Measurements from ENCODE around the gene ABCD1. TPM values are rescaled to one million over a fixed set of nuclear protein-coding genes. Genes with fewer than 3 reads are reported as not detected.
A peak's percentile ranks its signal among the peaks of the same experiment; 100 is the strongest.
"Not testable (repeated sequence)": the region's sequence is repeated elsewhere in the genome, so short reads cannot be mapped to it uniquely, and the experiment has no call there.

Gene ABCD1
- total and polyA plus RNA-seq, 10 donors = 5.1 to 28.1 (median 19.6) TPM

- intact Hi-C loops (cut with DNase I; ENCODE audit: low total_unique reads); H3K4me3 ChIP-seq; H3K27ac ChIP-seq; H3K9me3 ChIP-seq: not testable (repeated sequence)
- 58 to 90% (median 69%) methylated on average over 2 to 31 of the region's 32 CpGs for WGBS, 5 donors
- TF ChIP-seq POLR2AphosphoS5 (IDR thresholded peaks at IDR 0.05) = peak in 2 of 3 donors; percentile 23 to 35
- peak; percentile 81 for DNase-seq
- Histone ChIP-seq H3K36me3 (peaks cover 0 to 39% (median 0%) of the 10 kb centered on the region in 6 donors), H3K4me1 (peaks cover 0 to 44% (median 9%) of the 10 kb centered on the region in 6 donors), H3K27me3 (replicated peaks in 1 of 7) (peaks cover 0 to 11% (median 0%) of the 10 kb centered on the region in 7 donors)
Measured at GRCh38 chrX:153742796-153743467, 18.3 kb downstream of the ABCD1 start.

DNA sequence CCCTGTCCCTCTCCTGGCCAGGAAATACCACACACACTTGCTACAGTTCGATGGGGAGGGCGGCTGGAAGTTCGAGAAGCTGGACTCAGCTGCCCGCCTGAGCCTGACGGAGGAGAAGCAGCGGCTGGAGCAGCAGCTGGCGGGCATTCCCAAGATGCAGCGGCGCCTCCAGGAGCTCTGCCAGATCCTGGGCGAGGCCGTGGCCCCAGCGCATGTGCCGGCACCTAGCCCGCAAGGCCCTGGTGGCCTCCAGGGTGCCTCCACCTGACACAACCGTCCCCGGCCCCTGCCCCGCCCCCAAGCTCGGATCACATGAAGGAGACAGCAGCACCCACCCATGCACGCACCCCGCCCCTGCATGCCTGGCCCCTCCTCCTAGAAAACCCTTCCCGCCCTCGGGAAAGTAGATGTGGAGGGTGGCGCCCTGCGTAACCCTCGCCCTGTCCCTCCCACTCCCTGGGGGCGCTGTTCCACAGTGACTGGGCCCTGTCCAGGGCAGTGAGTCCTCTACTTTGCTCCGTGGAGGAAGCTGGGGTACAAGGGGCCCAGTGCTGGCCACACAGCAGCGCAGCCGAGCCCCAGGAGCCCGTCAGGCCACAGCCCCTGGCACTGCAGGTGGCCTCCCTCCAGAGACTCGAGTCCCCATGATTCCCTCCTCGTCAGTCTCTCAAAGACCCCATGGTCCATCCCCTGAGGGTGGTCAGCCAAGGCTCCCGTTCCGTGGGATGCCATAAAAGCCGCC is 19.0 kb downstream of the ABCD1 start:
- Histone ChIP-seq H3K4me1 (peaks cover 0 to 44% (median 9%) of the 10 kb centered on the region in 6 donors), H3K36me3 (peaks cover 0 to 31% (median 0%) of the 10 kb centered on the region in 6 donors), H3K27me3 (replicated peaks in 1 of 7) (peaks cover 0 to 11% (median 0%) of the 10 kb centered on the region in 7 donors)
- intact Hi-C loops (cut with DNase I; ENCODE audit: low total_unique reads); H3K9me3 ChIP-seq; H3K4me3 ChIP-seq; H3K27ac ChIP-seq: not testable (repeated sequence)
- WGBS, 5 donors = 58 to 92% (median 75%) methylated on average over 9 to 33 of the region's 35 CpGs
- peak in 1 of 3 donors; percentile 6 for TF ChIP-seq POLR2AphosphoS5 (IDR thresholded peaks at IDR 0.05)
- DNase-seq = peak; percentile 74

DNA sequence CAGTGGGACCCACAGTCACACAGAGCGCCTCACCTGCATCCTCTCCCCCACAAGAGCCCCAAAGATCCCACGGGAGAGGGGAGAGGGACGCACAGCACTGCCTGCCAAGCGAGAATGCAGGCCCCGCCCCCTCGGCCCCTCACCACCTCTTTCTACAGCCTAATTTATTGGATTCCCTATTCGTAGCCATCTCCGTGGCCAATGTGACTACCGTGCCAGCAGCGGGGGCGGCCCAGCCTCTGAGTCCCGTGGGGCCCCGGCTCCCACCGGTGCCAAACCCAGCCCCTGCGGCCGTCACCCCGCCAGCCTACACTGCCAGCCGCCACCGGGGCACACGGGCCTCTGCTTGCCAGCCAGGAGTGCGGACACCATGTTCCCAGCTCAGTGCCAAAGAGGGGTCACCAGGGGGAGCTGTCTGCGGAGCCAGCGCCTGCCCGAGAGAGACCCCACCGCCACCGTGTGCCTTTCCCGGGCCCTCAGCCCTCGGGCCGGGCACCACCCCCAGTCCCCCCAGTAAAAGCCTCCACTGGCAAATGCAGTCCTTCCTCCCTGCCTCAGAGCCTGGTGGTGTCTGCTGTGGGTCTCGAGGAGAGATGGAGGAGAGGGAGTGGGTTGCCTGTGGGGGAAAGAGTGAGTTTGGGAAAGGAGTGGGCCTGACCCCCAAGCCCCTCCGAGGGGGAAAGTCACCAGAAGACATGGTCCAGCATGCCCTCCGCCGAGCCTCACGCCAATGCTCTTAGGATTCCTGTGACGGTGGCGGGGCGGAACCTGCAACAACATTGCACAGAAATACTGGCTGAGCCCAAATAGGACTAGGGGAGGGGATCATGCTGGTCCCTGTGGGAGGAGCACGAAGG is 19.8 kb downstream of the ABCD1 start:
- intact Hi-C loops (cut with DNase I; ENCODE audit: low total_unique reads) = no loop called here
- DNase-seq = peak; percentile 77
- WGBS, 5 donors = 17 to 57% (median 27%) methylated on average over 30 to 38 of the region's 38 CpGs; no CpG with 5 or more reads in 1 of the 5 donors

GRCh38 chrX:153745067-153745433 is 20.4 kb downstream of the ABCD1 start:
- peak in 2 of 3 donors; percentile 19 to 37 for TF ChIP-seq POLR2AphosphoS5 (IDR thresholded peaks at IDR 0.05)
- intact Hi-C loops (cut with DNase I; ENCODE audit: low total_unique reads) = not testable (repeated sequence)
- DNase-seq = peak; percentile 78

More for the DNA sequence above, 19.8 kb downstream of the ABCD1 start:
- Histone ChIP-seq H3K4me1 (peaks cover 0 to 43% (median 9%) of the 10 kb centered on the region in 6 donors), H3K9me3 (no peaks in the 10 kb centered on the region), H3K36me3 (peaks cover 0 to 23% (median 0%) of the 10 kb centered on the region in 6 donors), H3K4me3 (no peak overlapping the region), H3K27me3 (replicated peaks in 1 of 7) (peaks cover 0 to 11% (median 0%) of the 10 kb centered on the region in 7 donors), H3K27ac (no peak overlapping the region)
- TF ChIP-seq POLR2AphosphoS5 (IDR thresholded peaks at IDR 0.05) = no peak
- TF ChIP-seq, protein P1, sequence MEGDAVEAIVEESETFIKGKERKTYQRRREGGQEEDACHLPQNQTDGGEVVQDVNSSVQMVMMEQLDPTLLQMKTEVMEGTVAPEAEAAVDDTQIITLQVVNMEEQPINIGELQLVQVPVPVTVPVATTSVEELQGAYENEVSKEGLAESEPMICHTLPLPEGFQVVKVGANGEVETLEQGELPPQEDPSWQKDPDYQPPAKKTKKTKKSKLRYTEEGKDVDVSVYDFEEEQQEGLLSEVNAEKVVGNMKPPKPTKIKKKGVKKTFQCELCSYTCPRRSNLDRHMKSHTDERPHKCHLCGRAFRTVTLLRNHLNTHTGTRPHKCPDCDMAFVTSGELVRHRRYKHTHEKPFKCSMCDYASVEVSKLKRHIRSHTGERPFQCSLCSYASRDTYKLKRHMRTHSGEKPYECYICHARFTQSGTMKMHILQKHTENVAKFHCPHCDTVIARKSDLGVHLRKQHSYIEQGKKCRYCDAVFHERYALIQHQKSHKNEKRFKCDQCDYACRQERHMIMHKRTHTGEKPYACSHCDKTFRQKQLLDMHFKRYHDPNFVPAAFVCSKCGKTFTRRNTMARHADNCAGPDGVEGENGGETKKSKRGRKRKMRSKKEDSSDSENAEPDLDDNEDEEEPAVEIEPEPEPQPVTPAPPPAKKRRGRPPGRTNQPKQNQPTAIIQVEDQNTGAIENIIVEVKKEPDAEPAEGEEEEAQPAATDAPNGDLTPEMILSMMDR (IDR thresholded peaks at IDR 0.05 in 8 of 11, conservative IDR thresholded peaks at IDR 0.05 in 3 of 11) = peak in 1 of 11 experiments; percentile 45

DNA sequence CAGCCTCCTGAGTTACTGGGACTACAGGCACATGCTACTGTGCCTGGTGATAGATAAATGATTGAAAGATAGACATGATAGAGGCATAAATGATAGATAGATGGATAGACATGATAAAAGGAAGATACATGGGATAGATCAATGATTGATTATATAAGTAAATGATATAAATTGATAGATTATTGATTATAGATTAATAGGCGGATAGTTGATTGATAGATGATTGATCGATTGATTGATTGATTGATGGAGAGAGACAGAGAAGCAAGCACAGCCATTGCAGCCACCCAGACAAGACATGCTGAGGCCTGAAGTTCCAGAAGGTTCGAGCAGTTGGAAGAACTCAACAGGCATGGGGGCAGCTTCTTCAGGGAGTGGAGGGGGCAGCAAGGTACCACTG is 21.7 kb downstream of the ABCD1 start:
- H3K4me3 ChIP-seq = no peak overlapping the region
- DNase-seq = no peak
- H3K27me3 ChIP-seq (replicated peaks in 1 of 7) = peaks cover 0 to 18% (median 0%) of the 10 kb centered on the region in 7 donors
- WGBS, 5 donors = 79 to 98% (median 91%) methylated on average over 3 of the region's 3 CpGs
- H3K36me3 ChIP-seq = peaks cover 0 to 4% (median 0%) of the 10 kb centered on the region in 6 donors
- peaks cover 0 to 23% (median 7%) of the 10 kb centered on the region in 6 donors for H3K4me1 ChIP-seq
- H3K9me3 ChIP-seq = no peaks in the 10 kb centered on the region
- TF ChIP-seq POLR2A (IDR thresholded peaks at IDR 0.05) (no peak), POLR2AphosphoS5 (IDR thresholded peaks at IDR 0.05) (no peak)
- TF ChIP-seq, protein P1 (IDR thresholded peaks at IDR 0.05 in 8 of 11, conservative IDR thresholded peaks at IDR 0.05 in 3 of 11) = no peak
- no peak overlapping the region for H3K27ac ChIP-seq
- intact Hi-C loops (cut with DNase I; ENCODE audit: low total_unique reads) = no loop called here

More at GRCh38 chrX:153745067-153745433, 20.4 kb downstream of the ABCD1 start:
- Histone ChIP-seq H3K4me1 (peaks cover 0 to 37% (median 8%) of the 10 kb centered on the region in 6 donors), H3K36me3 (peaks cover 0 to 17% (median 0%) of the 10 kb centered on the region in 6 donors), H3K27me3 (replicated peaks in 1 of 7) (peaks cover 0 to 14% (median 0%) of the 10 kb centered on the region in 7 donors)
- H3K9me3 ChIP-seq, H3K27ac ChIP-seq, H3K4me3 ChIP-seq: not testable (repeated sequence)
- WGBS, 5 donors = 22 to 58% (median 33%) methylated on average over 4 to 12 of the region's 12 CpGs

DNA sequence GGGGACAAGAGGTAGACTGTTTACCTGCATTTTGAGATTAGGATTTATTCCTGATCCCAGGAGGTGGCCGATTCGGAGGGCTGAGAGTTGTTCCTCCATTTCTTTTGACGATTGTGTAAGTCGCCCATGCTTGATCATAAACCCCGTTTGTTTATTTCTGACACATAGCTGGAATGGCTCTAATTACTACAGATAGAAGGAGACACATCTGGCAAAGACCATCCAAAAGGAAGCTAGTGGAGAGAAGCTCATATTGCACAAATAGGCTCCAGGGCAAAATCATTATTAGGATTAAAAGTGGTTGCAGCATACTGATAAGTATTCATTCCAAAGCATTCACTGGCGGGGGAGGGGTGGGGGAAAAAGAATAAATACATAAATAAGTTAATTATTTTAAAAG is 22.3 kb downstream of the ABCD1 start:
- DNase-seq; H3K36me3 ChIP-seq; H3K4me3 ChIP-seq; intact Hi-C loops (cut with DNase I; ENCODE audit: low total_unique reads); H3K9me3 ChIP-seq; H3K27ac ChIP-seq: not testable (repeated sequence)
- peaks cover 0 to 18% (median 0%) of the 10 kb centered on the region in 7 donors for H3K27me3 ChIP-seq (replicated peaks in 1 of 7)
- peaks cover 0 to 20% (median 7%) of the 10 kb centered on the region in 6 donors for H3K4me1 ChIP-seq
- 80 to 96% (median 83%) methylated on average over 6 of the region's 6 CpGs for WGBS, 5 donors

GRCh38 chrX:153749017-153749416 is 24.4 kb downstream of the ABCD1 start:
- H3K4me1 ChIP-seq; intact Hi-C loops (cut with DNase I; ENCODE audit: low total_unique reads); H3K9me3 ChIP-seq; H3K36me3 ChIP-seq; H3K4me3 ChIP-seq; DNase-seq; H3K27ac ChIP-seq: not testable (repeated sequence)
- H3K27me3 ChIP-seq (replicated peaks in 1 of 7) = peaks cover 0 to 15% (median 0%) of the 10 kb centered on the region in 7 donors
- 77 to 92% (median 82%) methylated on average over 7 of the region's 7 CpGs for WGBS, 5 donors
